GM23338 (cell line): ENCODE measurements around the gene ELAPOR1.

Experiments used
- CREB1 ChIP-seq: fragments of 250-450 bp; sonication (Bioruptor Pico); IDR thresholded peaks from 2 replicates; pipeline ENCODE4 v1.5.0; 2020; ENCODE audit warnings: low read depth, mild to moderate bottlenecking, moderate library complexity
- CTCF ChIP-seq, 2 experiments: fragments of 200-600 bp in 1 of 2; sonication (generic) in 1 of 2; conservative IDR thresholded peaks; 2 replicates each; pipeline versions ENCODE4 v1.5.1 to v1.6.1; 2016 to 2017; ENCODE audit warnings: antibody characterized with exemption in 2 of 2, low read depth in 2 of 2, mild to moderate bottlenecking in 2 of 2, moderate library complexity in 1 of 2
- EZH2 ChIP-seq: fragments of 200-600 bp; sonication (generic); IDR thresholded peaks from one replicate; pipeline ENCODE4 v1.8.0; 2017; ENCODE audit warnings: antibody characterized with exemption, mild to moderate bottlenecking, low read depth; ENCODE audit not compliant: unreplicated experiment
- EZH2phosphoT487 ChIP-seq: fragments of 200-600 bp; sonication (generic); IDR thresholded peaks from one replicate; pipeline ENCODE4 v1.8.1; 2018; ENCODE audit warnings: antibody characterized with exemption; ENCODE audit not compliant: unreplicated experiment
- JUNB ChIP-seq: IDR thresholded peaks from one replicate; pipeline ENCODE4 v1.6.1; 2016; ENCODE audit warnings: antibody characterized with exemption; ENCODE audit not compliant: unreplicated experiment
- POLR2AphosphoS5 ChIP-seq: IDR thresholded peaks from 2 replicates; pipeline ENCODE4 v1.6.1; 2016; ENCODE audit warnings: antibody characterized with exemption, low read depth
- REST ChIP-seq: IDR thresholded peaks from one replicate; pipeline ENCODE4 v1.6.1; 2018; ENCODE audit warnings: antibody characterized with exemption; ENCODE audit not compliant: unreplicated experiment
- STAT1 ChIP-seq: IDR thresholded peaks from one replicate; pipeline ENCODE4 v1.6.1; 2016; ENCODE audit warnings: antibody characterized with exemption; ENCODE audit not compliant: unreplicated experiment
- ZNF114 ChIP-seq: fragments of 250-450 bp; sonication (Bioruptor Pico); IDR thresholded peaks from 2 replicates; pipeline ENCODE4 v1.5.0; 2020; ENCODE audit warnings: mild to moderate bottlenecking, moderate library complexity
- ZNF331 ChIP-seq: fragments of 250-450 bp; sonication (Bioruptor Pico); IDR thresholded peaks from 2 replicates; pipeline ENCODE4 v1.5.0; 2020; ENCODE audit warnings: low read depth, mild to moderate bottlenecking, moderate library complexity

- TF ChIP-seq CTCF (conservative IDR thresholded peaks at IDR 0.05; ENCODE audit: low read depth in 2 of 2) (no peak), POLR2AphosphoS5 (no peak), CREB1 (CRISPR knock-in tag) (no peak), ZNF114 (CRISPR knock-in tag) (no peak), EZH2 (no peak), ZNF331 (CRISPR knock-in tag) (no peak), EZH2phosphoT487 (no peak), JUNB (no peak), STAT1 (no peak), REST (no peak)
Measured at GRCh38 chr1:109137958-109138357, 24.0 kb downstream of the ELAPOR1 start.
